Activated CD4-positive, alpha-beta T cell treated with anti-CD3 and anti-CD28 coated beads, Interleukin-2, amount 10 ng/mL, durations not matched to agents 24 days and 14 days (primary cell): ENCODE measurements around the gene EXOC4. TPM values are rescaled to one million over a fixed set of nuclear protein-coding genes. Genes with fewer than 3 reads are reported as not detected.

Experiments
- DNase-seq: peaks from one replicate; pipeline ENCODE4 v3.0.0; 2022
- H3K27ac Mint-ChIP-seq: one replicate; pipeline ENCODE4 v1.8.0; 2022; ENCODE audit warnings: mild to moderate bottlenecking, mixed read lengths
- H3K27me3 Mint-ChIP-seq: one replicate; pipeline ENCODE4 v1.8.0; 2022; ENCODE audit warnings: mixed read lengths
- H3K36me3 Mint-ChIP-seq: one replicate; pipeline ENCODE4 v1.8.0; 2022; ENCODE audit warnings: low read depth, mild to moderate bottlenecking, mixed read lengths
- H3K4me1 Mint-ChIP-seq: one replicate; pipeline ENCODE4 v1.8.0; 2021; ENCODE audit warnings: mixed read lengths
- H3K4me3 Mint-ChIP-seq: one replicate; pipeline ENCODE4 v1.8.0; 2022; ENCODE audit warnings: mild to moderate bottlenecking, moderate library complexity, mixed read lengths
- H3K9me3 Mint-ChIP-seq: one replicate; pipeline ENCODE4 v1.8.0; 2021; ENCODE audit warnings: mixed read lengths
- intact Hi-C: fragments of 100-400 bp; cut with micrococcal nuclease; formaldehyde crosslinking; loops from one replicate; pipeline ENCODE4 v1.15.1; 2023
- total RNA-seq: library from RNA; stranded (reverse); gene quantifications from 2 replicates; pipeline ENCODE4 v1.2.3, GENCODE V29; 2022

Gene EXOC4
- total RNA-seq, 1 donor from 2014 or later = 53.0 TPM

DNA sequence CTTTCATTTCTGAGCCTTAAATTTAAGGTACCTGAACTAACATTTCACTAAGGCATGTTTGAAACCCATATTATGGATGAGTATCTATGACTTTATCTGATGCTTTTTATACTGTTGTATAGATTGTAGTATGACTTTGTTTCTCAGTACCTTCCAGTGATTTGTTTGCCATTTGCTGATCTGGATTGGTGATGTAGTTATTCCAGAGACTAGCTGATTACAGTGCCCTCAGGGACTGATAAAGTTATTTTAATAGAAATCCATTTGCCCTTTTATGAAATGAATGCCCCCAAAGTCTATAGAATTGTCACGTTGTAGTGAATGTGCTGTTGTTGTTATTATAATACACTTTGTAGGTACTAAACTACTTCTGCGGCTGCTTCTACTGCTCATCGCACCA lies 488.8 kb downstream of the EXOC4 start:
- H3K4me1 Mint-ChIP-seq = no peaks in the 10 kb centered on the region
- H3K36me3 Mint-ChIP-seq = no peaks in the 10 kb centered on the region
- no peak overlapping the region for H3K4me3 Mint-ChIP-seq
- no peak overlapping the region for H3K27ac Mint-ChIP-seq
- H3K9me3 Mint-ChIP-seq = no peaks in the 10 kb centered on the region
- H3K27me3 Mint-ChIP-seq = no peaks in the 10 kb centered on the region
- DNase-seq = no peak
- intact Hi-C loops = no loop called here

DNA sequence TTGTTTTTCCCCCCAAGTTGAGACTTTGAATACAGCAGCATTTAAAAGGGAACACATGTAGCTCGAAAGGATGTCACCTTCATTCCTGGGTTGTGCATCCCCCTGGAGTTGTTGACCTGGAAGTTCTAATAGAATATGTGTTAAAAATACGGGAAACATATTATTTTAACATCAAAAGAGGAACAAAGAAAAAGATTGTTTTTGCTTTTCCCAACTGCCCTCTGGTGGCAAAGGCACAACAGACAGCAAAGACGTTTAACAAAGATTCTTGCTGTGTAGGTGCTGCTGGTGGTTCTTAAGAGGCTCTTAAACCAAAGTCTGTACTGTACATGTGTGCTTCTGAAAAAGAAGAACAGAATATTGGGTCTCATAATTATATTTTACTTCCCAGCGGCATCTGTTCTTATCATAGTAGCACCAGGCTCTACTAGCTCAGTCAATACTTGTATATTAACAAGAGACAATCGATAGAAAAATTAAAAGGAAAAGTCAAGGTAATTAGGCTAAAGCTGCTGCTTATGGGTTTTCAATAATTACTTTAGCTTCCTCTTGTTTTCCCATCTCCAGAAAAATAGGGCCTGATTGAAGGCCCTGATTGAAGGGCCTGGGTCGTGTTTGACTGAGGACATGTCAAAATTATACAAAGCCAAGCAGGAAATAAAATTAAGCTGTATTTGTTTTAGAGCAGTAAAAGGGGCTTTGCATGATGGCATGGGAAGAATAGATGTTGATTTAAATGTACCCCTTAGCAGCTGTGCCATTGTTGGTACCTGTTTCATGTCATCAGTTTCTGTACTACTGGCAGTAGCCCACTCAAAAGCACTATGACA lies 490.0 kb downstream of the EXOC4 start:
- H3K4me3 Mint-ChIP-seq = no peak overlapping the region

DNA sequence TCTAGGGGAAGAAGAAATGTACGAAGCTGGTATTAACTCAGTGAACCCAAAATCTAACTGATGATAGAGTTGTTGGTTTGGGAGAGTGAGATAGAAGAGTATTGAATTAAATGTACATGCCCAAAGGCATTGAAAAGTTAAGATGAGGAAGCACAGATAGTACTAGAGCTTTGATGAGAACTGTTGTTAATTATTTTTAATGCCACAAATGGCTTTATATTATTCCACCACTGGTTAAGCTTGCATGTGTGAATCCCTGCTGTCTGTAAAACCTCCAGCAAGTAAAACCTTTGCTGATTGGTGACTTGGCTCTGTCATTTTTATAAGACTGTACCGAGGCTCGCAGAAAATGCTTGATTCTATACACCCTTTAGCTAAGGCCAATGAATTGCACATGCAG lies 491.6 kb downstream of the EXOC4 start:
- no peaks in the 10 kb centered on the region for H3K4me1 Mint-ChIP-seq
- H3K36me3 Mint-ChIP-seq = no peaks in the 10 kb centered on the region
- no peaks in the 10 kb centered on the region for H3K27me3 Mint-ChIP-seq
- no peaks in the 10 kb centered on the region for H3K9me3 Mint-ChIP-seq
- intact Hi-C loops = no loop called here
- DNase-seq = no peak
- H3K27ac Mint-ChIP-seq = no peak overlapping the region
- H3K4me3 Mint-ChIP-seq = no peak overlapping the region

More for the DNA sequence above, 490.0 kb downstream of the EXOC4 start:
- H3K27ac Mint-ChIP-seq = no peak overlapping the region
- H3K36me3 Mint-ChIP-seq = no peaks in the 10 kb centered on the region
- no peaks in the 10 kb centered on the region for H3K4me1 Mint-ChIP-seq
- H3K27me3 Mint-ChIP-seq = no peaks in the 10 kb centered on the region
- no peak for DNase-seq
- no peaks in the 10 kb centered on the region for H3K9me3 Mint-ChIP-seq
- intact Hi-C loops = no loop called here

DNA sequence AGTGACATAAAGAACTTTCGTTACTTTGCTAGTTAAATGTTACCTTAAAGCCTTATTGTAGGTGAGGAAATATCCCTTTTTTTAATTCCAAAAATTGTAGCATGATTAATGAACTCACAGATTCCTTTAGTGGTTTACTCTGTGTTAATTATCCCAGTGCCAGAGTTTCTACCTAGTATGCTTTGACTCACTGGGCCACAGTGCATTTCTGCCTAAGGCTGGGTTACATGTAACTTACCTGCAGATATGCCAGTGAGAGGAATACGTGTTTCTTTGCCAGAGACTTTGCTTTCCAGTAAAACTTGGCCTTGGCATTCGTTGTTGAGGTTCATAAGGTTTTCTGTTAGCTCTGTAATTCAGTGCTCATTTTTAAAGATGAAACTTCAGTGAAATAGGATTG lies 493.4 kb downstream of the EXOC4 start:
- Mint-ChIP-seq H3K27me3 (no peaks in the 10 kb centered on the region), H3K4me3 (no peak overlapping the region), H3K36me3 (no peaks in the 10 kb centered on the region), H3K27ac (no peak overlapping the region), H3K4me1 (no peaks in the 10 kb centered on the region), H3K9me3 (no peaks in the 10 kb centered on the region)
- DNase-seq = no peak
- intact Hi-C loops = no loop called here

DNA sequence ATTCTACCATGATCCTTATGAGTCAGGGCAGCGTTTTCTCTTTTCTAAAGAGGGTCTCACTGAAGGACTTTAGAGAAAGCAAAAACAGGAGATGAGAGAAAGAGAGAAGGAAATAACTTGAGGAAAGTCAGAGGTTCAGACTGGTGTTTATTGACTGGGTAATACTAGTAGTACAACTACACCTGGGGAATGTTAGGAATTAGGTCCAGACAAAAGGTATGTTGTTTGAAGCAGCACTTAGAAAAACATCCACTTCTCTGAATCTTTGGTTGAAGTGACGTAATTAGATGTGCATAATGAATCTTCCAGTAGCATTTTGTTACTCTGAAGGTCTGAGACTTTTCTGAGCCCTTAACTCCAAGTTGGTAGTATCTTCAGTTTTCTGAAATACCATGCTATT lies 494.0 kb downstream of the EXOC4 start:
- Mint-ChIP-seq H3K4me1 (no peaks in the 10 kb centered on the region), H3K27me3 (no peaks in the 10 kb centered on the region), H3K9me3 (no peaks in the 10 kb centered on the region), H3K27ac (no peak overlapping the region), H3K4me3 (no peak overlapping the region), H3K36me3 (no peaks in the 10 kb centered on the region)
- no peak for DNase-seq
- intact Hi-C loops = no loop called here

DNA sequence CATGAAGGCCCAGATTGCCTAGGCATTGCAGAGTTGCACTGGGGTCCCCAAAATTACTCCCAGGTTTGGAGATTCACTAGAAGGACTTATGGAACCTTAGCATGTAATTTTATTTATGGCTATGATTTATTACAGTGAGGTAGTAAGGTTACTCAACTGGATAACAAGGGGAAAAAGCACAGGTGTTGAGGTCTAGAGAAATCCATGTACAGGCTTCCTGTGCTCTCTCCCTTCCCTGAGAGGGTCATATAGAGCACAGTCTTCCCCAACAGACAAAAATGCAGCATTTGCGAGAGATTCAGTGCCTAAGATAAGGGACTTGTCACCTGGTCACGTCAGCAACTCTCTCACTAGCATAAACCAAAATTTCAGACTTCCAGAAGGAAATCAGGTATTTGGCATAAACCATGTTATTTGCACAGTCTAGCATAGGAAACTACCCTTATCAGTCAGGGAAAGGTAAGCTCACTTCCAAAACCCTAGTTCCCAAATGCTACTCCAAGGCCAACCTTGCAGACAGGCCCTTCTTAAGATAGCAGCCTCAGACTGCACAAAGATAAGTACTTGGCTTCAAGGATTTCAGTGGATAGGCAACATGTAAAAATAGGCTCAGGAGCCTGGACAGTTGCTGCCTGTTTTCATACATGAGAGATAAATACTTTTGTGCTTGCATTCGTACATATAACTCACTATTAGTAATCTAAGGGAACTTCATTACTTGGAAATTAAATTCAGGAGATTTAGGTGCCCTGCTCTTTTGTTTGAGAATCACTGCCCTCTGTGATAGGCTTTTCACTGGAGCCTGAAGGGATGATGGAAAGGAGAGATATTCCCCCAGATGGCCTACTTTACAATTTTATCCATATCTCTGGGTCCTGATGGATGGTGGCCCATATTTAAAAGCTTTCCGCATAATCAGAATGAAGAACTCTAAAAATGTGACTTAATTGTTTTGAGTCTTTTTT lies 495.8 kb downstream of the EXOC4 start:
- H3K4me3 Mint-ChIP-seq = no peak overlapping the region
- H3K36me3 Mint-ChIP-seq = no peaks in the 10 kb centered on the region
- H3K9me3 Mint-ChIP-seq = no peaks in the 10 kb centered on the region
- no peaks in the 10 kb centered on the region for H3K27me3 Mint-ChIP-seq
- DNase-seq = no peak
- intact Hi-C loops = no loop called here
- H3K4me1 Mint-ChIP-seq = no peaks in the 10 kb centered on the region
- H3K27ac Mint-ChIP-seq = no peak overlapping the region

DNA sequence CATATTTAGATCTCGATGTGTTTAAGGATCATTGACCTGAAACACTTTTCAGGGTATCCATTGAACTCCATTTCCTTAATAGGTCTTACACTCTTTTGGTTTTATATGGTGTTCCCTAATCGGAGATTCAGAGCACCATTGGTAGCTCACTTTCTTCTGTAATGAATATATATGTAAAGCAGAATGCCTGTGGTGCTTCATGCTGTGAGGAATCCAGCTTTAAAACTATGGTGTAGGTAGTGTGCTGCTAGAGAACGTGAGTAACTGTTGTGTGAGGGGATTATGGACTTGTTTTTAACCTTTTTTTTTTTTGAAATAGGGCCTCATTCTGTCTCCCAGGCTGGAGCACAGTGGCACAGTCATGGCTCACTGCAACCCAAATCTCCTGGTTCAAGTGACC lies 497.4 kb downstream of the EXOC4 start:
- intact Hi-C loops = no loop called here
- Mint-ChIP-seq H3K27me3 (no peaks in the 10 kb centered on the region), H3K4me1 (no peaks in the 10 kb centered on the region), H3K27ac (no peak overlapping the region), H3K36me3 (no peaks in the 10 kb centered on the region), H3K4me3 (no peak overlapping the region), H3K9me3 (no peaks in the 10 kb centered on the region)
- no peak for DNase-seq

DNA sequence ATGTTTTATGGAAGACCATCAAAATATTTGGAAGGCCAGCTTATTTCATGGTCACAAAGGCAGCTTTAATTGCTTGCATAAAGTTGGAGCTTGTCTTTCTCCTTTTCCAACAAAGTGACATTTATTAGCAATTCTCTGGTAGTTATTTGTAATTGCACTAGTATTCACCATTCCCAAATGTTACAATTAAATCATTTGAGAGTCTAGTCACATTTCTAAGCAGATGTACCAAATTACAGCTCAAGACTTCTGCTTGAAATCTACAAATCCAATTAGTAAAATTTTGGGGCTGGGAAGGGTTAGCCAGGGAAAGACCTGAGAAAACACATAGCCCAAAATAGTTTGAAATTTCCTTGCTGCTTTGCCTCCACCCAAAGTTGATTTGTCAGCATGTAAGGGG lies 498.2 kb downstream of the EXOC4 start:
- intact Hi-C loops = no loop called here
- H3K27ac Mint-ChIP-seq = no peak overlapping the region
- H3K27me3 Mint-ChIP-seq = no peaks in the 10 kb centered on the region
- H3K9me3 Mint-ChIP-seq = no peaks in the 10 kb centered on the region
- no peaks in the 10 kb centered on the region for H3K4me1 Mint-ChIP-seq
- no peak overlapping the region for H3K4me3 Mint-ChIP-seq
- no peaks in the 10 kb centered on the region for H3K36me3 Mint-ChIP-seq
- no peak for DNase-seq

DNA sequence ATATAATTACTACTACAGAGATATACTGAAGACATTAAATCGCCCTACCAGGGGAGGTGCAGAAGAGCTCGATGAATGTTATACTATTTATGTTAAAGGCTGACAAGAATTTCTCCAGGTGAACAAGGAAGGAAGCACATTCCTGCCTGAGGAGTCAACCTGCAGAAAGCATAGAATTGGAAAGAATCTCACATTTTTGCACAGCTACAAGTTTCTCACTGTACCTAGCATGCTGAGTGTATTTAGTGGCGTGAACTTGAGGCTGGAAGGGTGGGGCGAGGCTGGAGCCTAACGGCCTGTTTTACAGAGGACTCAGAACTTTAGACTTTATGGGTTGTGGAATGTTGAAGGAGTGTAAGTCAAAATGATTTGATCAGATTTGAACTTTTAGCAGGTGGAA lies 500.6 kb downstream of the EXOC4 start:
- H3K27ac Mint-ChIP-seq = no peak overlapping the region
- no peaks in the 10 kb centered on the region for H3K4me1 Mint-ChIP-seq
- H3K4me3 Mint-ChIP-seq = no peak overlapping the region
- no peak for DNase-seq
- intact Hi-C loops = no loop called here
- H3K9me3 Mint-ChIP-seq = no peaks in the 10 kb centered on the region
- H3K27me3 Mint-ChIP-seq = no peaks in the 10 kb centered on the region
- no peaks in the 10 kb centered on the region for H3K36me3 Mint-ChIP-seq

DNA sequence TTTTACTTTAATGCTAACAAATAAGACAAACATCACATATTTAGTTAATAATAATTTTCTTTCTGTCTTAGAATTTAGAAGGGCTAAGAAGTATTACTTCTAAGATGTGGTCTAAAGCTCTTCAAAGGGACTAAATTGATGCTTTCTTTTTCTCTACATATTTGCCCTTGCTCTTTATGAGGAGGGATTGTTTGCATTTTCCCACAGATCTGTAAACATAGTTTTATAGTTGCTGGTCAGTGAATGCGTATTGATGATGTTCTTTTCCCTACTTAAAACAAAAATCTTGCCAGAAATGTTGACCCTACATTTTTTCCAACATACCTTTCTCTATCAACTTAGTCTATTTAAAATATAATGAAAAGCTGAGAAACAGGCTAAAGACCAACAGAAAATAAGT lies 501.8 kb downstream of the EXOC4 start:
- no peak for DNase-seq
- no peak overlapping the region for H3K27ac Mint-ChIP-seq
- no peaks in the 10 kb centered on the region for H3K4me1 Mint-ChIP-seq
- no peaks in the 10 kb centered on the region for H3K36me3 Mint-ChIP-seq
- H3K4me3 Mint-ChIP-seq = no peak overlapping the region
- H3K27me3 Mint-ChIP-seq = no peaks in the 10 kb centered on the region
- no peaks in the 10 kb centered on the region for H3K9me3 Mint-ChIP-seq
- intact Hi-C loops = no loop called here

DNA sequence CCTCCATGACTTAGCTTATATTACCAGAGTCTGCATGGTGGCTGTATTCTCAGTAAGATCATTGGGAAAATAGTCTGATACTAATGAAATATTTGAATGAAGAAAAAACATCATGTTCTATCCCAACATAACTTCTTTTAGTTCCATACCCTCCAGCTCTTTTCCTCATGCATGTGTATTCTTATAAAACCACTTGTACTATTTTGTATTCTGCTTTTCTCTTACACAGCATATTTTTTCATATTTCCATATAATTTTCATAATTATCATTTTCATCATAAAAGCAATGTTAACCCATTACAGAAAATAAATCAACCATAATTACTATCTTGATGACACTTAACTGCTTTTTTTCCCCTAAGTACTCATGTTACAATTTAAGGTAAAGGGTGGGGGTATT lies 503.0 kb downstream of the EXOC4 start:
- intact Hi-C loops = no loop called here

DNA sequence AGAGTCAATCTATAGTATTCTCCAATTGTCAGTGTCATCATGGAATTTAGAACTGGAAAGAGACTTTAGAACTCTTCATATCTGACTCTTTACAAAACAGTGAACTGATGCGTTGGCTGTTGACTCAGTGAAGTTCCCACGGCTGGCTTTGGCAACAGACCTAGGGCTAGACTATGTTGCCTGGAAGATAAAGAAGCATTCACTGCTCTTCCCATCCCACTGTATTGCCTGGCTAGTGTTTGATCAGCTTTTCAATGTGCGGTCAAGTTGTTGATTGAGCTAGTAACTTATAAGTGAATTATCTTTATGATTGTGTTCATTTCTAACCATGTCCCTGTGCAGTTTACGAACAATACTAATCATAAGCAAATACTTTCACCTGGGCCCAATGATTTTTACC lies 508.6 kb downstream of the EXOC4 start:
- no peaks in the 10 kb centered on the region for H3K4me1 Mint-ChIP-seq
- intact Hi-C loops = no loop called here
- H3K27ac Mint-ChIP-seq = no peak overlapping the region
- no peak overlapping the region for H3K4me3 Mint-ChIP-seq
- DNase-seq = no peak
- H3K27me3 Mint-ChIP-seq = no peaks in the 10 kb centered on the region
- H3K36me3 Mint-ChIP-seq = no peaks in the 10 kb centered on the region
- H3K9me3 Mint-ChIP-seq = no peaks in the 10 kb centered on the region

More for the DNA sequence above, 503.0 kb downstream of the EXOC4 start:
- Mint-ChIP-seq H3K27me3 (no peaks in the 10 kb centered on the region), H3K9me3 (no peaks in the 10 kb centered on the region), H3K4me1 (no peaks in the 10 kb centered on the region), H3K36me3 (no peaks in the 10 kb centered on the region), H3K27ac (no peak overlapping the region), H3K4me3 (no peak overlapping the region)
- no peak for DNase-seq

DNA sequence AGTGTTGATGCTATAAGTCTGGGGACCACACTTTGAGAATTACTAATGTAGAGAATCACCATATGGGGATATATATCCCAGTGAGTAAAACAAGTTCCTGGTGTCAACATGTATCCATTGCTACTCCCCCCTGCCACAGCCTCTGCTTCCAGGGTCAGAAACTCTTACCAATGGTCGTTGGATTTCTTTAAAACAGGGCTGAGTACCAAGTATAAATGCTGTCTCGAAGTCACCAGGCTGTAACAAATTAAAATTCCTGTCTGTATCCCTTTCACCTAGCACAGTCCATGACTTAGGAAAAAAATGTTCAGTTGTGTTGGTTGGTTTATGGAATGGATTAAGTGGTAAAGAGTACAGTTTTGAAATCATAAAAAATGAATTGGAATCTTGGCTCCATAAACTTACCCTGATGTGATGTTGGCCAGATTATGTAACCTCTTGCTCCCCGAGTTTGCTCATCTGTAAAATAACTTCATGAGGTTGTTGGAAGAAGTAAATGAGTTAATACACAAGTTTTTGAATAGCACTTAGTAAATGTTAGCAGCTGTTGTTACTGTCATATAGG lies 510.3 kb downstream of the EXOC4 start:
- no peak overlapping the region for H3K4me3 Mint-ChIP-seq
- H3K27ac Mint-ChIP-seq = no peak overlapping the region
- DNase-seq = no peak
- H3K36me3 Mint-ChIP-seq = no peaks in the 10 kb centered on the region
- intact Hi-C loops = no loop called here
- H3K27me3 Mint-ChIP-seq = no peaks in the 10 kb centered on the region
- H3K9me3 Mint-ChIP-seq = no peaks in the 10 kb centered on the region
- H3K4me1 Mint-ChIP-seq = no peaks in the 10 kb centered on the region

DNA sequence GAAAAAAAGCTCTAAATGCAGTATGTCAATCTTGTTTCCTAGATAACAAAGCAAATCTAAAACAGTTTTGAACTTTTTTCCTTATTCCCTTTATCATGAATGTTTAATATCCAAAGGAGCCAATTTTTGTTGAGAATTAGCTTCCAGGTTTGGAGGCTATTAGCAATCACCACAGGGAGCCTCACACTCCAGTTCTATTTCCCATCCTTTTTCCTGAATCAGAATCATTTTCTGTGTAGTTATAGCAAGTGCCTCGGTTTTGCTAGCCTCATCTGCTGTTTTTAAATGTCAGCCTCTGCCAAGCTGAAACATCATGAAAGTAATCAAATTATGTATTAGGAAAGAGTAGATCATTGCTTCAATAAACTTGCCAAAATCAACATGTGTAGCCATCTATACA lies 516.8 kb downstream of the EXOC4 start:
- H3K27ac Mint-ChIP-seq = no peak overlapping the region
- intact Hi-C loops = no loop called here

More for the DNA sequence above, 516.8 kb downstream of the EXOC4 start:
- Mint-ChIP-seq H3K4me3 (no peak overlapping the region), H3K9me3 (no peaks in the 10 kb centered on the region), H3K27me3 (no peaks in the 10 kb centered on the region), H3K36me3 (no peaks in the 10 kb centered on the region), H3K4me1 (no peaks in the 10 kb centered on the region)
- no peak for DNase-seq
